ENCODE results near the gene CLCN3. TPM values are rescaled to one million over a fixed set of nuclear protein-coding genes. Genes with fewer than 3 reads are reported as not detected.

Gene CLCN3
- total and polyA plus RNA-seq, 2 of the 13 experiments (the other 11 are each of a cell fraction or from before 2014, with no cell fraction given), result 13.6 to 23.7 TPM

DNA sequence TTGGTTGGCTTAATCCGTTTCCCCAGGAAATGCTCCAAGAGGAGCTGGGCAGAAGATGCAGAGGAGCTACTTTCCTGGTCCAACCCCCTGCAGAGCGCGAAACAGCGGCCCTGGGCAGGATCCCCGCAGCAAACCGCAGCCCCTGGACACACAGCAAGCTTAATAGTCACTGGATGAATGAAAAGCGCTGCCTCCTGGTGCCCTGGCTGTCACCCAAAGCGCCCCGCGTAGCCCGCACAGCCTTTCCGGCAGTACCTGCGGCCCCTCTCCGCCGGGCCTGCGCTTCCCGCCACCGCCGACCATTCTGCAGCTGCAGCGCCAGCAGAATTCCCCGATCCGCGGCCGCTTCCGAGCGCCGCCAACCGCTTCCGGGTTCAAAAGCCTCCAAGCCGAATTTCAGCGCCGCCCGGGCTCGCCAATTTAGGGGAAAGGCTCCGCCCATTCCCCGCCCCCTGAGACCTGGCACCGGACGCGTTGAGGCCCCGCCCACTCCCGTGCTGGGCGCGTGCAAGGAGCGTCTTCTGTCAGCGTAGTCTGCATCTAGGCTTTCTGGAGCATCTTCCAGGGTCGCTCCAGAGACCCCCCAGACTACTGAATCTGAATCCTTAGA, 137.3 kb downstream of the CLCN3 start, which contains the start of gene HPF1 (continued):
- TF ChIP-seq, protein P1, sequence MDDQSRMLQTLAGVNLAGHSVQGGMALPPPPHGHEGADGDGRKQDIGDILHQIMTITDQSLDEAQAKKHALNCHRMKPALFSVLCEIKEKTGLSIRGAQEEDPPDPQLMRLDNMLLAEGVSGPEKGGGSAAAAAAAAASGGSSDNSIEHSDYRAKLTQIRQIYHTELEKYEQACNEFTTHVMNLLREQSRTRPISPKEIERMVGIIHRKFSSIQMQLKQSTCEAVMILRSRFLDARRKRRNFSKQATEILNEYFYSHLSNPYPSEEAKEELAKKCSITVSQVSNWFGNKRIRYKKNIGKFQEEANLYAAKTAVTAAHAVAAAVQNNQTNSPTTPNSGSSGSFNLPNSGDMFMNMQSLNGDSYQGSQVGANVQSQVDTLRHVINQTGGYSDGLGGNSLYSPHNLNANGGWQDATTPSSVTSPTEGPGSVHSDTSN (CRISPR knock-in tag; IDR thresholded peaks at IDR 0.05; ENCODE audit: borderline replicate concordance), result no peak
- TF ChIP-seq GABPA (IDR thresholded peaks at IDR 0.05; ENCODE audit: low read depth, low read length), result peak; percentile 72
- TF ChIP-seq GABPA (CRISPR knock-in tag; IDR thresholded peaks at IDR 0.05; ENCODE audit: low read depth), result peak; percentile 92
- peak; percentile 68; the same call in 1 of the 2 replicates for TF ChIP-seq NFKB2 (CRISPR knock-in tag; IDR thresholded peaks at IDR 0.05; ENCODE audit: borderline replicate concordance)
- TF ChIP-seq FLYWCH1 (CRISPR knock-in tag; IDR thresholded peaks at IDR 0.05), result no peak
- TF ChIP-seq, protein P2, sequence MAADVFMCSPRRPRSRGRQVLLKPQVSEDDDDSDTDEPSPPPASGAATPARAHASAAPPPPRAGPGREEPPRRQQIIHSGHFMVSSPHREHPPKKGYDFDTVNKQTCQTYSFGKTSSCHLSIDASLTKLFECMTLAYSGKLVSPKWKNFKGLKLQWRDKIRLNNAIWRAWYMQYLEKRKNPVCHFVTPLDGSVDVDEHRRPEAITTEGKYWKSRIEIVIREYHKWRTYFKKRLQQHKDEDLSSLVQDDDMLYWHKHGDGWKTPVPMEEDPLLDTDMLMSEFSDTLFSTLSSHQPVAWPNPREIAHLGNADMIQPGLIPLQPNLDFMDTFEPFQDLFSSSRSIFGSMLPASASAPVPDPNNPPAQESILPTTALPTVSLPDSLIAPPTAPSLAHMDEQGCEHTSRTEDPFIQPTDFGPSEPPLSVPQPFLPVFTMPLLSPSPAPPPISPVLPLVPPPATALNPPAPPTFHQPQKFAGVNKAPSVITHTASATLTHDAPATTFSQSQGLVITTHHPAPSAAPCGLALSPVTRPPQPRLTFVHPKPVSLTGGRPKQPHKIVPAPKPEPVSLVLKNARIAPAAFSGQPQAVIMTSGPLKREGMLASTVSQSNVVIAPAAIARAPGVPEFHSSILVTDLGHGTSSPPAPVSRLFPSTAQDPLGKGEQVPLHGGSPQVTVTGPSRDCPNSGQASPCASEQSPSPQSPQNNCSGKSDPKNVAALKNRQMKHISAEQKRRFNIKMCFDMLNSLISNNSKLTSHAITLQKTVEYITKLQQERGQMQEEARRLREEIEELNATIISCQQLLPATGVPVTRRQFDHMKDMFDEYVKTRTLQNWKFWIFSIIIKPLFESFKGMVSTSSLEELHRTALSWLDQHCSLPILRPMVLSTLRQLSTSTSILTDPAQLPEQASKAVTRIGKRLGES (CRISPR knock-in tag; IDR thresholded peaks at IDR 0.05; ENCODE audit: borderline replicate concordance), result peak; percentile 74; the same call in 1 of the 2 replicates
- TF ChIP-seq EP300 (IDR thresholded peaks at IDR 0.05; ENCODE audit: low read depth in 2 of 2, low read length in 2 of 2), result no peak
- no peak for TF ChIP-seq EP300 (CRISPR knock-in tag; IDR thresholded peaks at IDR 0.05; ENCODE audit: borderline replicate concordance)
- TF ChIP-seq MATR3 (CRISPR knock-in tag; IDR thresholded peaks at IDR 0.05), result no peak
- TF ChIP-seq MTF1 (CRISPR knock-in tag; IDR thresholded peaks at IDR 0.05), result no peak
- 0 out of 2 replicates have a peak, but pooled peaks have one; percentile 13 for TF ChIP-seq SP2 (CRISPR knock-in tag; IDR thresholded peaks at IDR 0.05)
- TF ChIP-seq SIX4 (CRISPR knock-in tag; IDR thresholded peaks at IDR 0.05), result no peak
- no peak for TF ChIP-seq RELA (CRISPR knock-in tag; IDR thresholded peaks at IDR 0.05)
- no peak for TF ChIP-seq ZFP62 (CRISPR knock-in tag; IDR thresholded peaks at IDR 0.05)
- TF ChIP-seq, protein P3, sequence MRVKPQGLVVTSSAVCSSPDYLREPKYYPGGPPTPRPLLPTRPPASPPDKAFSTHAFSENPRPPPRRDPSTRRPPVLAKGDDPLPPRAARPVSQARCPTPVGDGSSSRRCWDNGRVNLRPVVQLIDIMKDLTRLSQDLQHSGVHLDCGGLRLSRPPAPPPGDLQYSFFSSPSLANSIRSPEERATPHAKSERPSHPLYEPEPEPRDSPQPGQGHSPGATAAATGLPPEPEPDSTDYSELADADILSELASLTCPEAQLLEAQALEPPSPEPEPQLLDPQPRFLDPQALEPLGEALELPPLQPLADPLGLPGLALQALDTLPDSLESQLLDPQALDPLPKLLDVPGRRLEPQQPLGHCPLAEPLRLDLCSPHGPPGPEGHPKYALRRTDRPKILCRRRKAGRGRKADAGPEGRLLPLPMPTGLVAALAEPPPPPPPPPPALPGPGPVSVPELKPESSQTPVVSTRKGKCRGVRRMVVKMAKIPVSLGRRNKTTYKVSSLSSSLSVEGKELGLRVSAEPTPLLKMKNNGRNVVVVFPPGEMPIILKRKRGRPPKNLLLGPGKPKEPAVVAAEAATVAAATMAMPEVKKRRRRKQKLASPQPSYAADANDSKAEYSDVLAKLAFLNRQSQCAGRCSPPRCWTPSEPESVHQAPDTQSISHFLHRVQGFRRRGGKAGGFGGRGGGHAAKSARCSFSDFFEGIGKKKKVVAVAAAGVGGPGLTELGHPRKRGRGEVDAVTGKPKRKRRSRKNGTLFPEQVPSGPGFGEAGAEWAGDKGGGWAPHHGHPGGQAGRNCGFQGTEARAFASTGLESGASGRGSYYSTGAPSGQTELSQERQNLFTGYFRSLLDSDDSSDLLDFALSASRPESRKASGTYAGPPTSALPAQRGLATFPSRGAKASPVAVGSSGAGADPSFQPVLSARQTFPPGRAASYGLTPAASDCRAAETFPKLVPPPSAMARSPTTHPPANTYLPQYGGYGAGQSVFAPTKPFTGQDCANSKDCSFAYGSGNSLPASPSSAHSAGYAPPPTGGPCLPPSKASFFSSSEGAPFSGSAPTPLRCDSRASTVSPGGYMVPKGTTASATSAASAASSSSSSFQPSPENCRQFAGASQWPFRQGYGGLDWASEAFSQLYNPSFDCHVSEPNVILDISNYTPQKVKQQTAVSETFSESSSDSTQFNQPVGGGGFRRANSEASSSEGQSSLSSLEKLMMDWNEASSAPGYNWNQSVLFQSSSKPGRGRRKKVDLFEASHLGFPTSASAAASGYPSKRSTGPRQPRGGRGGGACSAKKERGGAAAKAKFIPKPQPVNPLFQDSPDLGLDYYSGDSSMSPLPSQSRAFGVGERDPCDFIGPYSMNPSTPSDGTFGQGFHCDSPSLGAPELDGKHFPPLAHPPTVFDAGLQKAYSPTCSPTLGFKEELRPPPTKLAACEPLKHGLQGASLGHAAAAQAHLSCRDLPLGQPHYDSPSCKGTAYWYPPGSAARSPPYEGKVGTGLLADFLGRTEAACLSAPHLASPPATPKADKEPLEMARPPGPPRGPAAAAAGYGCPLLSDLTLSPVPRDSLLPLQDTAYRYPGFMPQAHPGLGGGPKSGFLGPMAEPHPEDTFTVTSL (CRISPR knock-in tag; IDR thresholded peaks at IDR 0.05; ENCODE audit: borderline replicate concordance), result no peak
- peak; percentile 56; the same call in 1 of the 2 replicates for TF ChIP-seq ZNF138 (CRISPR knock-in tag; IDR thresholded peaks at IDR 0.05; ENCODE audit: low read depth)
- no peak for TF ChIP-seq ZNF749 (CRISPR knock-in tag; IDR thresholded peaks at IDR 0.05; ENCODE audit: borderline replicate concordance)
- TF ChIP-seq ZNF350 (CRISPR knock-in tag; IDR thresholded peaks at IDR 0.05; ENCODE audit: borderline replicate concordance, low read depth), result peak; percentile 70; the same call in 1 of the 2 replicates
- TF ChIP-seq NR2F6 (IDR thresholded peaks at IDR 0.05), result no peak
- no peak for TF ChIP-seq NR2F6 (CRISPR knock-in tag; IDR thresholded peaks at IDR 0.05)
- TF ChIP-seq ZNF264 (CRISPR knock-in tag; IDR thresholded peaks at IDR 0.05), result no peak
- TF ChIP-seq ZNF737 (CRISPR knock-in tag; IDR thresholded peaks at IDR 0.05; ENCODE audit: borderline replicate concordance), result no peak

All from HepG2 (cell line).